Mesenchymal stem cell (in vitro differentiated cells and primary cell): ENCODE data around the gene SYNJ1.

ENCODE experiments used
- DNase-seq: peaks from one replicate; pipeline ENCODE4 v3.0.0-alpha.2; 2013
- H2AFZ ChIP-seq: one replicate; pipeline ENCODE4 v1.6.1; 2013; ENCODE audit warnings: low read depth, mild to moderate bottlenecking, control low read depth, inconsistent platforms, low read length, moderate library complexity
- H2AK5ac ChIP-seq: 2 replicates; pipeline ENCODE4 v1.6.1; 2013; ENCODE audit warnings: low read length, moderate library complexity, mild to moderate bottlenecking, inconsistent platforms; ENCODE audit not compliant: severe bottlenecking
- H2BK120ac ChIP-seq: one replicate; pipeline ENCODE4 v1.6.1; 2013; ENCODE audit warnings: low read depth, mild to moderate bottlenecking, inconsistent platforms, low read length, moderate library complexity
- H2BK12ac ChIP-seq, 2 experiments: one replicate each; pipeline ENCODE4 v1.6.1; 2013; ENCODE audit warnings: inconsistent platforms in 2 of 2, low read length in 2 of 2, mild to moderate bottlenecking in 2 of 2, moderate library complexity in 2 of 2, control low read depth in 1 of 2
- H2BK15ac ChIP-seq: one replicate; pipeline ENCODE4 v1.6.1; 2013; ENCODE audit warnings: mild to moderate bottlenecking, low read depth, inconsistent platforms; ENCODE audit not compliant: poor library complexity, severe bottlenecking
- H2BK5ac ChIP-seq: 2 replicates; pipeline ENCODE4 v1.6.1; 2013; ENCODE audit warnings: low read depth, mild to moderate bottlenecking, low read length, control low read depth, inconsistent platforms; ENCODE audit not compliant: poor library complexity, severe bottlenecking
- H3K14ac ChIP-seq, 2 experiments: one replicate each; pipeline ENCODE4 v1.6.1; 2013; ENCODE audit warnings: inconsistent platforms in 2 of 2, low read length in 2 of 2, control low read depth in 1 of 2, mild to moderate bottlenecking in 1 of 2, moderate library complexity in 1 of 2
- H3K18ac ChIP-seq, 2 experiments: one replicate each; pipeline ENCODE4 v1.6.1; 2013; ENCODE audit warnings: inconsistent platforms in 2 of 2, low read length in 2 of 2, control low read depth in 1 of 2, low read depth in 1 of 2, mild to moderate bottlenecking in 1 of 2
- H3K23ac ChIP-seq, 2 experiments: one replicate each; pipeline ENCODE4 v1.6.1; 2013; ENCODE audit warnings: inconsistent platforms in 2 of 2, low read length in 2 of 2, mild to moderate bottlenecking in 2 of 2, moderate library complexity in 2 of 2, control low read depth in 1 of 2
- H3K27ac ChIP-seq: 2 replicates; pipeline ENCODE4 v1.5.1; 2013; ENCODE audit warnings: mild to moderate bottlenecking, moderate library complexity, low read length, control low read depth, inconsistent platforms; ENCODE audit not compliant: poor library complexity, severe bottlenecking
- H3K27me3 ChIP-seq, 2 experiments: 2 replicates each; pipeline versions ENCODE4 v1.6.1 to v1.7.0; 2013; ENCODE audit warnings: low read length in 2 of 2, mild to moderate bottlenecking in 2 of 2, moderate library complexity in 2 of 2, control low read depth in 1 of 2, inconsistent platforms in 1 of 2; ENCODE audit not compliant: control insufficient read depth in 1 of 2, insufficient read depth in 1 of 2
- H3K36me3 ChIP-seq, 2 experiments: 2 replicates each; pipeline versions ENCODE4 v1.6.1 to v1.7.0; 2013; ENCODE audit warnings: low read length in 2 of 2, control low read depth in 1 of 2, inconsistent platforms in 1 of 2, low read depth in 1 of 2, mild to moderate bottlenecking in 1 of 2; ENCODE audit not compliant: insufficient read depth in 2 of 2, control insufficient read depth in 1 of 2
- H3K4ac ChIP-seq, 2 experiments: one replicate each; pipeline ENCODE4 v1.6.1; 2013; ENCODE audit warnings: inconsistent platforms in 2 of 2, low read length in 2 of 2, mild to moderate bottlenecking in 2 of 2, moderate library complexity in 2 of 2, control low read depth in 1 of 2, low read depth in 1 of 2
- H3K4me1 ChIP-seq: 2 replicates; pipeline ENCODE4 v1.6.1; 2013; ENCODE audit warnings: low read depth, low read length, control low read depth; ENCODE audit not compliant: control insufficient read depth, insufficient read depth
- H3K4me2 ChIP-seq: 2 replicates; pipeline ENCODE4 v1.6.1; 2013; ENCODE audit warnings: low read length, mild to moderate bottlenecking, inconsistent platforms; ENCODE audit not compliant: poor library complexity, severe bottlenecking
- H3K4me3 ChIP-seq, 2 experiments: 2 replicates each; pipeline versions ENCODE4 v1.5.1 to v1.7.0; 2013; ENCODE audit warnings: low read length in 2 of 2, mild to moderate bottlenecking in 2 of 2, control low read depth in 1 of 2, low read depth in 1 of 2; ENCODE audit not compliant: insufficient read depth in 1 of 2
- H3K79me1 ChIP-seq: replicated peaks from 2 replicates; pipeline ENCODE4 v1.6.1; 2013; ENCODE audit warnings: mild to moderate bottlenecking, control low read depth, low read length, inconsistent platforms; ENCODE audit not compliant: poor library complexity, severe bottlenecking
- H3K9ac ChIP-seq: 2 replicates; pipeline ENCODE4 v1.7.0; 2013; ENCODE audit warnings: mild to moderate bottlenecking, low read length, moderate library complexity
- H3K9me3 ChIP-seq: 2 replicates; pipeline ENCODE4 v1.7.0; 2013; ENCODE audit warnings: mild to moderate bottlenecking, low read length; ENCODE audit not compliant: control insufficient read depth
- H4K8ac ChIP-seq: one replicate; pipeline ENCODE4 v1.6.1; 2013; ENCODE audit warnings: inconsistent platforms, mild to moderate bottlenecking, low read length, moderate library complexity
- H4K91ac ChIP-seq: one replicate; pipeline ENCODE4 v1.6.1; 2013; ENCODE audit warnings: mild to moderate bottlenecking, low read length, inconsistent platforms
- WGBS: methylation state at CpG from one replicate; pipeline ENCODE4 v1.1.7; 2013; ENCODE audit warnings: mixed read lengths; 5-methylcytosine and 5-hydroxymethylcytosine counted together

SYNJ1 gene

DNA sequence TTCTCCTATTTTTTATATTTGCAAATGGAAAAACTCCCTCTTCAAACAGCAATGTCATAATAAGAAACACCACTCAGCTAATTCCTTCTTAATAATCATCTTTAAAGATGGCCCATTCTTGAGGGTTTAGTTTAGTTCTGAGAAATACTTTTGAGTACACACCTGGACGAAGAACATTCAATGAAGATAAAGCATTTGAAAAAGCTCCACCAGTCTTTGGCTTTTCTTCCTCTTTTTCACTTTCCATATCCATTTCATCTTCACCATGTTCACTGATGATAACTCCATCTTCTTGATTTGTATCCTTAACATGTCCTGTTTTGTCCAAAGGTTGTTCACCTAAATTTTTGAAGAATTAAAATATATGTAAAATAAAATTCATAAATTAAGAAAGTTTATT lies 36.4 kb upstream of the SYNJ1 start:
- H3K14ac ChIP-seq = no peak overlapping the region
- no peak overlapping the region for H3K4me2 ChIP-seq
- no peaks in the 10 kb centered on the region for H3K9me3 ChIP-seq
- WGBS = 100% methylated on average over 1 of the region's 1 CpG
- no peak overlapping the region for H4K8ac ChIP-seq
- no peaks in the 10 kb centered on the region for H3K4me1 ChIP-seq
- peaks cover 13 to 83% of the 10 kb centered on the region in 2 experiments for H3K36me3 ChIP-seq
- no peak overlapping the region for H3K23ac ChIP-seq
- H3K27me3 ChIP-seq = no peaks in the 10 kb centered on the region
- H3K4ac ChIP-seq = no peak overlapping the region
- no peak overlapping the region for H3K4me3 ChIP-seq
- no peak overlapping the region for H3K9ac ChIP-seq
- H2AFZ ChIP-seq = no peak overlapping the region
- no peak overlapping the region for H2BK15ac ChIP-seq
- peaks cover 19% of the 10 kb centered on the region for H3K79me1 ChIP-seq
- H2BK5ac ChIP-seq = no peak overlapping the region
- no peak overlapping the region for H3K18ac ChIP-seq
- no peak overlapping the region for H2BK12ac ChIP-seq
- H2BK120ac ChIP-seq = no peak overlapping the region
- no peak for DNase-seq
- no peak overlapping the region for H4K91ac ChIP-seq
- H2AK5ac ChIP-seq = no peak overlapping the region
- no peak overlapping the region for H3K27ac ChIP-seq

DNA sequence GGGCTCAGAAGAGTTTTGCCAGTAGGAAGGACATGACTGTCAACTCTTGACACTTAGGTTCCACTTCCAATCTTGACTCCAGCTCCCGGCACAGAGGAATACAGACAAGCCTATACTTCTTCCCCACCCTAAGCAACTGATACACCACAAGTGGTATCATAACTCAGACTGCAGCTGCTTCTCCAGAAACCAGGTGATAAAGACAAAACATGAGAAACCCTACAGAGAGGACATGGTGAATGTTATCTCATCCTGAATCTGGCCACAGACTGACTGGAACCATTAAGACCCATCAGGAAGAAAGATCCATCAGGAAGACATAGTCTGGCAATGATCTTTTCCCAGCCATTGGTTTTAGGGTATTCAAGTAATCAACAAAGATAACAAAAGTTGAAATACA lies 30.0 kb upstream of the SYNJ1 start:
- DNase-seq = no peak
- Histone ChIP-seq H4K8ac (no peak overlapping the region), H3K14ac (no peak overlapping the region), H3K23ac (no peak overlapping the region), H3K79me1 (peaks cover 22% of the 10 kb centered on the region), H3K9me3 (no peaks in the 10 kb centered on the region), H2AFZ (no peak overlapping the region), H2BK15ac (no peak overlapping the region), H3K27ac (no peak overlapping the region), H2AK5ac (no peak overlapping the region), H4K91ac (no peak overlapping the region), H3K18ac (no peak overlapping the region), H3K9ac (no peak overlapping the region), H3K36me3 (peaks cover 5 to 87% of the 10 kb centered on the region in 2 experiments), H3K4me3 (no peak overlapping the region), H3K4ac (no peak overlapping the region), H3K4me1 (no peaks in the 10 kb centered on the region), H3K27me3 (no peaks in the 10 kb centered on the region), H3K4me2 (no peak overlapping the region), H2BK12ac (no peak overlapping the region), H2BK120ac (no peak overlapping the region), H2BK5ac (no peak overlapping the region)
- WGBS = 88% methylated on average over 1 of the region's 1 CpG

DNA sequence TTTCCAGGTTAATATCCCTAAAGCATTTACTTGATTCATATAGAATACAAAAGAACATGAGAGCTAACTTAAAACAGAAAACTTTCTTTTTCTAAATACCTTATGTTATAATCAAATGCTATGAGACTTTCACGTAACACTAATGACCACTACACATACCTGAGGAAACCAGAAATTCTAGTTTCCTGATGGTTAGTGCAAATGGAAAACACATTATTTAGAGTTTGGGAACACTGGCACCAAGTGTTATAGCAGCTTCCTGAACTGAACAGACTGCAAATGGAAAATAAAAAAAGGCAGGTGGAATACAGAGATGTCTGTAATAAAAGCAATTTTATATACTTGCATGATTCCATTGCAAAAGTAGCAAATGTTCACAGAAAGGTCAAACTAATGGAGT lies 28.3 kb upstream of the SYNJ1 start:
- Histone ChIP-seq H3K27ac (no peak overlapping the region), H4K91ac (no peak overlapping the region), H4K8ac (no peak overlapping the region), H3K9me3 (no peaks in the 10 kb centered on the region), H2AFZ (no peak overlapping the region), H3K18ac (no peak overlapping the region), H3K36me3 (peaks cover 0 to 87% of the 10 kb centered on the region in 2 experiments), H2AK5ac (no peak overlapping the region), H3K14ac (no peak overlapping the region), H3K79me1 (peaks cover 25% of the 10 kb centered on the region), H3K4ac (no peak overlapping the region), H2BK5ac (no peak overlapping the region), H2BK15ac (no peak overlapping the region), H3K4me1 (no peaks in the 10 kb centered on the region), H2BK12ac (no peak overlapping the region), H3K9ac (no peak overlapping the region), H3K4me3 (no peak overlapping the region), H3K27me3 (no peaks in the 10 kb centered on the region), H3K23ac (no peak overlapping the region), H3K4me2 (no peak overlapping the region), H2BK120ac (no peak overlapping the region)
- DNase-seq = no peak
- WGBS = no CpG with 5 or more reads among the region's 1 CpG

DNA sequence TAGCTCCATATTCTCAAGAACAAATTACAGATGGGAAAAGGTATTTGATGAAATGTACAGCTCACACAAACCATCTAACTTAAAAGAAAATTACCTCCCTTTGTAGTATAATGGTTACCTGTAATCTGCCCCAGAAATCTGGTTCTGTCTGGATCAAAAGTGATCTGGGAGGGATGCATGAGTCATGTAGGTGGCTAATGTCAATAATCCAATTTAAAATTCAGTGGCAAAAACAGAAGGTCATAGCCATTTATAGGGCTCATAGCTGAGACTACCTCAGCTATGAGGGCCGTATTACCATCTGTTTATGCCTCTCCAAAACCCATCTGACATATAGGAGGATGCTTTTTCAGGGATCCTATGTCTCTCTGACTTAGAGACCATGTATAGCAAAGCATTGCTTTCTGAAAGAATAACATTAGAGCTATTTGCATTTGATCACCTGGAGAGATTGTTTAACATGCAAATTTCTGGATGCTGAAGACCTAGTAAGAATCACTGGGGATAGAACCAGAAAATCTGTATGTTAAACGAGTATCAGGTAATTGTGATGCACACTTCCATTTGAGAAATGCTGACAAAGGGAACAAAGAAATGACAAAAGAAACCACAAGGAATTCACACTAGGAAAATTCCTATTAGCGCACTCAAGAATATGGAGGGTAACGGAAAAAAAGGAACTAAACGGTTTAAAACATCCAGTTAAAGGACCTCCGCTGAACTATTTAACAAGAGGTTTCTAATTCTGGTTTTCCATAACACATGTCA lies 26.2 kb upstream of the SYNJ1 start:
- no peak overlapping the region for H2BK5ac ChIP-seq
- H3K27ac ChIP-seq = no peak overlapping the region
- H3K9ac ChIP-seq = no peak overlapping the region
- H2BK12ac ChIP-seq = no peak overlapping the region
- no peaks in the 10 kb centered on the region for H3K9me3 ChIP-seq
- no peak overlapping the region for H3K23ac ChIP-seq
- H3K14ac ChIP-seq = no peak overlapping the region
- H3K4me3 ChIP-seq = no peak overlapping the region
- no peak overlapping the region for H3K4ac ChIP-seq
- H3K79me1 ChIP-seq = peaks cover 17% of the 10 kb centered on the region
- H2AK5ac ChIP-seq = no peak overlapping the region
- no peak overlapping the region for H4K91ac ChIP-seq
- no peak overlapping the region for H3K4me2 ChIP-seq
- no peak overlapping the region for H4K8ac ChIP-seq
- H2AFZ ChIP-seq = no peak overlapping the region
- 100% methylated on average over 4 of the region's 6 CpGs for WGBS
- no peaks in the 10 kb centered on the region for H3K27me3 ChIP-seq
- H3K4me1 ChIP-seq = no peaks in the 10 kb centered on the region
- DNase-seq = no peak
- H3K36me3 ChIP-seq = peaks cover 2 to 87% of the 10 kb centered on the region in 2 experiments
- H2BK120ac ChIP-seq = no peak overlapping the region
- H2BK15ac ChIP-seq = no peak overlapping the region
- H3K18ac ChIP-seq = no peak overlapping the region
